Activated T-cell treated with anti-CD3 and anti-CD28 coated beads for 1 hour (primary cell): Measurements from ENCODE around the gene ANKRD63.

Source experiments
- DNase-seq: peaks from one replicate; pipeline ENCODE4 v3.0.0-alpha.2; 2020; ENCODE audit warnings: low read depth

ANKRD63 gene

GRCh38 chr15:40242601-40243000, 40.3 kb downstream of the ANKRD63 start:
- no peak for DNase-seq

- DNase-seq, result no peak
Measured at GRCh38 chr15:40242213-40242599, 40.7 kb downstream of the ANKRD63 start.

- DNase-seq, result no peak
Measured at GRCh38 chr15:40241269-40242212, 41.3 kb downstream of the ANKRD63 start.

GRCh38 chr15:40240619-40241221, 42.1 kb downstream of the ANKRD63 start:
- no peak for DNase-seq

GRCh38 chr15:40239693-40240618, 42.9 kb downstream of the ANKRD63 start:
- no peak for DNase-seq

- no peak for DNase-seq
Measured at GRCh38 chr15:40239404-40239692, 43.5 kb downstream of the ANKRD63 start.

- DNase-seq, result no peak
Measured at GRCh38 chr15:40238532-40239403, 44.1 kb downstream of the ANKRD63 start, which contains the start of gene PAK6. Gene PAK6 (plus strand): TSS chr15:40239063. CDS start chr15:40264786, 25,723 bp downstream.

- DNase-seq, result no peak
Measured at GRCh38 chr15:40235201-40235885, 47.5 kb downstream of the ANKRD63 start.

GRCh38 chr15:40234783-40235182, 48.1 kb downstream of the ANKRD63 start:
- DNase-seq, result no peak

- no peak for DNase-seq
Measured at GRCh38 chr15:40233727-40234577, 48.9 kb downstream of the ANKRD63 start.

- no peak for DNase-seq
Measured at GRCh38 chr15:40232625-40233070, 50.2 kb downstream of the ANKRD63 start.
